HG03575 (cell line): Measurements from ENCODE around the gene AHRR.
"Not testable (repeated sequence)": the region's sequence is repeated elsewhere in the genome, so short reads cannot be mapped to it uniquely, and the experiment has no call there.

ENCODE experiments used
- ATAC-seq: cut with Tn5 transposase; IDR thresholded peaks from one replicate; pipeline ENCODE4 v1.9.1; 2021; ENCODE audit not compliant: unreplicated experiment, insufficient number of reproducible peaks, low FRiP score; ENCODE audit errors: extremely low read depth

Gene AHRR

DNA sequence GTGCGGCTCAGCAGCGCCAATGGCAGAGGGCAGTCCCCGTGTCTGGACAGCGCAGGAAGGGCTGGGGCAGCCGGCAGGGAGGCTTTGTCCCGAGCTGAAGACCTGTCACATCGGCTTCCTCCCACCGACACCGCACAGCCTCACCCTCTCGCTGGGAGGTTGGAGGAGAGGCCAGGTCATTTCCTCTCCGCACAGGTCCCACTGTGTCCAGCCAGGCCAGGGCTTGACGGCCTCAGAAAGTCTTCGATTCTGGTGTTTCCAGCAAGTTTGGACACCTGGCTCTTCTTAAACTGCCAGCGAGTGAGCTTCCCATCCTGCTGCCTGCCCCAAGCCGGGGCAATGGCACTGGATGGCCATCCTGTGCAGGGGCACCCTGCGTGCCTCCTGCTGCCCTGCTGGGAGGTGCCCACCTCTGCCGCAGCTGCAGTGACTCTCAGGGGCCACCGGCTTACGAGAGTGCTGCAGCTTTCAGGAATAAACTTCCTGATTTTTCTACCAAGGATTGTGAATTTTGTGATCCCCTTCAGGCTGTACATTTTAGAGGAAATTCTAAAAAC, 33.9 kb downstream of the AHRR start:
- no peak for ATAC-seq

GRCh38 chr5:355958-356357, 34.4 kb downstream of the AHRR start:
- no peak for ATAC-seq

DNA sequence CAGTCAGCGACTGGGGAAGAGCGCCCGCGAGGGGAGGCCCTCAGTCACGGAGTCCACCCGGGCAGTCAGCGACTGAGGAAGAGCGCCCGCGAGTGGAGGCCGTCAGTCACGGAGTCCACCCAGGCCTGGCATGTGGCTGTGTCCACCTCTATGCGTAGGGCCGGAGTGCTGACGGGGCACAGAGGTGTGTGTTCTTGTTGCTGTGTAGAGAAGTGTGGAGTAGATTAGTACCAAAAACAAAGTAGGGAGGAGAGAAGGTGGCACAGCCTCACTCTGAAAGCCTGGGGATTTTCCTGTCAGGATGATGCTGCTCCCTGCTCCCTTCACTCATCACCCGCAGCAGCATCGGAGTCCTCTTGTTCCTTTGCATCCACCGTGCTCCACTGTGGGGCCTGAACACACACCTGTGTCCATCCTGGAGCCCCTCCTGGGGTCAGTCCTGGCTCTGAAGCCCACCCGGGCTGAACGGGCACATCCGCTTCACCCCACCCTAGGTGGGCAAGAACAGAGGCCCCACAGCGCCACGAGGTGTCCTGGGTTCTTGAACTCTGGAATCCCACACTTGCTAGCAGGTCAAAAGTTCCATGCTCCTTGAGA, 37.9 kb downstream of the AHRR start:
- ATAC-seq = no peak

DNA sequence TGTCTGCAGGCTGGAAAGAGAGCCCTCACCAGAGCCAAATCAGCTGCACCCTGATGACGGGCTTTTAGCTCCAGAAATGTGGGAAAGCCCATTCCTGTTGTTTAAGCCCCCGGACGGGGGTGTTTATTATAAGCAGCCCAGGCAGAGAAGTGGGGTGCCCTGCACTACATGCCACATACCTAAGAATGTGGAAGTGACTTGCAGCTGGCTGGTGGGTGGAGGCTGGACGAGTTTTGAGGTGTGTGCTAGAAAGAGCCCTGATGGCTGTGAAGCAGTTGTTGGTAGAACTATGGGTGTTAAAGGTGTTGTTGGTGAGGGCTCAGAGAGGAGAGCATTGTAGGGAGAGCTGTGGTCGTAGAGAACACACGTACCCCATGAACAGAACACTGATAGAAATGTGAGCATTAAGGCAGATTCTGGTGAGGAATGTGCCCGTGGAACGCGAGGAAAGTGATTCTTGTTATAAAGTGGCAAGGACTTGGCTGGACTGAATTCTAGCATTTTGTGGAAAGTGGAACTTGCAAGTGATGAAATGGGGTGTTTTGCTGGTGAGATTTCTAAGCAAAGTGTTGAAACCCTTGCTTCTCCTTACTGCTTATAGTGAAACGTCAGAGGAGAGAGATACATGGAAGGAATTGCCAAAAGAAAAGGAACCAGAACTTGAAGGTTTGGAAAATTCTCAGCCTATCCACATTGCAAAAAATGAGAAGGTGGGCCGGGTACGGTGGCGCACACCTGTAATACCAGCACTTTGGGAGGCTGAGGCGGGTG, 38.9 kb downstream of the AHRR start:
- ATAC-seq = no peak

- no peak for ATAC-seq
Measured at GRCh38 chr5:362189-362588, 40.7 kb downstream of the AHRR start.

DNA sequence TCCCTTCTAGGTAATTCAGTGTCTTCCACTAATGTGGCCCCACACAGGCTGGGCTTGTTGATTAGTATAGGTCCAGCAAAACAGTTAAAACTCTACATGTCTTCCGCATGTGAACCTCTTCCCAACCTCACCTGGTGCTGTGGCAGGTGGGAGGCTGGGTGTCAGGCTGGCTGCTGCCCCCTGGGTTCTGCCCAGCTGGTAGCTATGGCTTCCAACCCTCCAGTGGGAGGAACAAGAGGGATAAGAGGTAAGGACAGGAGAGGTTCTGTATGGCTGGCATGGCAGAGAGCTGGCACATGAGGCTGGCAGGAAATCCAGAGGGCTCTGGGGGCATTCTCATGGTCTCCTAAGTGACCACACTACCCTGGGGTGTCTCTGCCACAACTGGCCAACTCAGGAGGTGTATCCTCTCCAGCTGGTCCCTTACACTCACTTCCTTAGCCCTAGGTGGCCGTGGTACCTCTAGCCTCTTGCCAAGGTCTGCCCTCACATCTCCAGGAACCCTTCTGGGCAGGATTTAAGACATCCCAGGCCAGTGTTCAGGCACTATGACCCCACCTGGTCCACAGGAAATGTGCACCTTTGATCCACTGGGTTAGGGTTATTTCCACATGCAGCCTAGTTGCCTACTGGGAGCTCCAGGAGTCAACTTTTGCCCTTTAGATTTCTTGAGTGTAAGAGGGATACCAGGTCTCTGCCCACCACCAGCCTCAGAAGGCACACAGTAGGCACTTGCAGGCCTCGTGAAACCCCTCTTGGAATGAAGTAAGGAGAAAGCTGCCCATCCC, 41.7 kb downstream of the AHRR start:
- ATAC-seq = no peak

- no peak for ATAC-seq
Measured at GRCh38 chr5:364497-364896, 43.0 kb downstream of the AHRR start.

- ATAC-seq = no peak
Measured at GRCh38 chr5:366541-367357, 45.2 kb downstream of the AHRR start.

DNA sequence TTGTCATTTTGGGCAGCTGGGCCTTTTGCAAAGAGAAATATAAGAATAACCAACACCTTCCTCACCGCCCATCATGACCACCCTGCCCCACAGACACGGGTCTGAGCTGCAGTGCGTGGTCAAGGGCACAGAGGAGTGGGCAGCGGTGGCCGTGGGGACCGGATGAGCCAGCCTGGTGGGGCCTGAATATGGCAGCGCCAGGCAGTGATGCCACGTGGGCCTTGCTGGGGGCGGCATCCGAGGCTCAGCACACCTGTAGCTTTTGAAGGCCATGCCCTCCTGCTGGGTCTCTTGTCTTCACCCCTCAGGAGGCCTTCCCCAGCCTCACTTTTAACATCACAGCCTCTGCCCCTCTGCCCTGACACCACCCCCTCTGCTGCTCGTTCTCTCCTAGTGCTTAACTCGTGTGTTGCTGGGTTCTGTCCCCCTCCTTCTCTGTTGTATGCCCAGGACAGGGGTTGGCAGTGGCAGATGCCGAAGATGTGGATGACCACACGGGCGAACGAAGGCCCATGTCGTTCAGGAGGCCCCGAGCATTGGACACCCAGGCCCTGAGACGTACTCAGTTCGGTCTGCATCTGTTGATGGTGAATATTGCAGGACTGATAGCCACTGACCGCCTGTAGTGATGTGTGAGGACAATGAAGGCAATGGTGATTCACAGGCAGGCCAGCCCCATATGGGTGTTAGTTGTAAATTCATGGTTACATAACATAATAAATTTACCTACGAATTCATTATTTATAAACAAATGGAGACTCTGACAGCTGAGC, 46.0 kb downstream of the AHRR start:
- no peak for ATAC-seq

DNA sequence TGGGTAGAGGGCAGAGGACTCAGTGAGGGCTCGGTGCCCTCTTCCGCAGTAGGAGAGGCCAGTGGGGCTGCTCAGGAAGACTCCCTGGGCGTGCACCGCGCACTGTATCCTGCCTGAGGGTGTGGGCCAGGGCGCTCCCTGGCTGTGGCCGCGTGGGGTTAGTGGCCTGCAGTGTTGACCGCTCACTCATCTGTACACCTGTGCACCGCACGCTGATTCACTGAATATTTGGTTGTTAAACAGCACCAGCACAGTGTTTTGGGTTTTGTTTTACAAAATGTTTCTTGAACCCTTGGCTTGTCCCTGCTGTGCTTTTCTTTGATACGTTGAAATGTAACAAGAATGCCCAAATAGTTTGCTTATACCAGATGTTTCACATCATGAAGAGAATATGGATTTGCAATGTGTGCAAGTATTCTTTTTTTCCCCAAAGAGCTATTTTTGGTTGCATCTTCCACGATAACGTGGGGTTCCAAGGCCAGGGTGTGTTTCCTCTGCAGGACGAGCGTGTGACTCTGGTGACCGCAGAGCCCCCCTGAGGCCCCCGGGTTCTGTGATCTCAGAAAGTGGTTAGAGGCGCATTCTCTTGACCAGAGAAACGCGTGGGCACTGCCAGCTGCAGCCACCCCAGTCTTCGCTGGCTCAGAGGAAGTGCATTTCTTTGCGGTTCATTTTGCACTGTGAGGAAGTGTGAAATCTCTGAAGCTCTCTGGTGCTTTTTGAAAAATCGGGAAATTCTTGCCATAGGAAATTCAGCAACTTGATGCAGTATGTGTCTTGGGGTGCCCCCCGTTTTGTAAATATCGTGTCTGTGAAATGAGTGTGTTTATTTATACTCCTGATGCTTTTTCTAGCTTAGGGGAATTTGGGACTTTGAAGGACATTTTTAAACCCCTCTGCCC, 46.9 kb downstream of the AHRR start:
- no peak for ATAC-seq

- no peak for ATAC-seq
Measured at GRCh38 chr5:369151-369868, 47.8 kb downstream of the AHRR start.

DNA sequence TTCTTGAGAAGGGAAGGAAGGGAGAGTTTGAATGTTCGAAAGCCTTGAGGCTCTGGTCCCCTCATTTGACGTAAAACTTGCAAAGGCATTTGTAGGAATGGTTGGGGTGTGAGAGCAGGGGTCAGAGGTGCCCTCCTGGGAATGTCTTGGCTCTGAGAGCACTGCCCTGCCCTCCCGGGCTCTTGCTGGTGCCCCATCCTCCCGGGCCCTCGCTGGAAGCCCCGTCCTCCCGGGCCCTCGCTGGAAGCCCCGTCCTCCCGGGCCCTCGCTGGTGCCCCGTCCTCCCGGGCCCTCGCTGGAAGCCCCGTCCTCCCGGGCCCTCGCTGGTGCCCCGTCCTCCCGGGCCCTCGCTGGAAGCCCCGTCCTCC, 48.3 kb downstream of the AHRR start:
- ATAC-seq = not testable (repeated sequence)

DNA sequence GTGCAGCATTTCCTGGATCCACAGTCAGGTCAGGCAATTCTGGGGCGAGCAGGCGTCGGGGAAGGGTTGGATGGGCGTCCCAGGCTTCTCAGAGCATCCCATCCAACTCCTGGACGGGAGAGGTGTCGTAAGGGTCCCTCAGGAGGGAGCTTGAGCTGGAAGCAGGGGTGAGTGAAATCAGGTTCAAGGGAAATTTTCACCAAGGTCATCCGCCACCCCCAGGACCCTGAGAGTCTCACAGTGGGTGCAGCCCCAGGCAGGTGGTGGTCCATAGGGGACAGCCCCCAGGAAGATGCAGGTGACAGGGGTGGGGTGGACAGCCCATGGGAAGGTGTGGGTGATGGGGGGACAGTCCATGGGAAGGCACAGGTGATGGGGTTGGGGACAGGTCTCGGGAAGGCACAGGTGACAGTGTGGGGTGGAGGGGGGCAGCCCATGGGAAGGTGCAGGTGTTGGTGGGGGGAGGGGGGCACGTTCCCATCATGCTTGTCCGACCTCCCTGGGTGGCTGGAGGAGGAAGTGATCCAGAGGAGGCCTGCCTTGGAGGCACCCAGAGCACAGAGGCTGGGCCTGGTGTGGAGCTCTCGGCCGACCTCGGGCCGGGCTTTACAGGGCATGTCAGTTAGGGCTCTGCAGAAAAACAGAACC, 48.9 kb downstream of the AHRR start:
- ATAC-seq = no peak

DNA sequence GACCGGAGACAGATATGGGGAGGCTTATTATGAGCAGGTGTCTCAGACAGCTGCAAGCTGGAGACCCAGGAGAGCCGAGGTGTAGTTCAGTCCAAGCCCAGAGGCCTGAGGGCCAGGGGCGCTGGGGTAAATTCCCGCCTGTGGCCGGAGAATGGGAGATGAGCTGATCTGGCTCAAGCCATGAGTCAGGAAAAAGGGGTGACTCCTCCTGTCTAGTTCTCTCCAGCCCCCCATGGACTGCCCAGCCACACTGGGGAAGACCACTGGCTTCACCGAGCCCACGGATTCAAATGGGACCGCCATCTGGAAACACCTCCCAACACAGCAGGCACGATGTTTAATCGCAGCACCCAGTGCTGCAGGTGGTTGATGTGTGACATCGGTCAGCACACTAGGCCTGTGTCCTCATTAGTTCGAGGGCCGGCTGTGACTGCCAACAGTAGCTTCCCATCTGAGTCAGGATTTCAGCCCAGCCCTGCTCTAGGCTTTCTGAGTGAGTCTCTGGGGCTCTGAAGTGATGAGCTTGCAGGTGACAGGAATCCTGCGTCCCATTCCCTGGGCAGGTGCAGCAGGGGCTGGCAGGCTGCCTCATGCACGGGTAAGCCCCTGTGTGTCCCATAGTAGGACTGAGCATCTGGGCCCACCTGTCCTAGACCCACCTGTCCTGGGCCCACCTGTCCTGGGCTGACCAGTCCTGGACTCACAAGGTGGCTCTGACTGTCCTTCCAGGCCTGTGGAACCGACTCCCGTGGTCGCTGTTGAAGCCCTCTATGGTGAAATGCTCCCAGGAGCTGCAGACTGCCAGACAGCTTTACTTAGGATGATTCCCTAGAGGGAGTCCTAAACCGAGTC, 49.7 kb downstream of the AHRR start:
- ATAC-seq = no peak

DNA sequence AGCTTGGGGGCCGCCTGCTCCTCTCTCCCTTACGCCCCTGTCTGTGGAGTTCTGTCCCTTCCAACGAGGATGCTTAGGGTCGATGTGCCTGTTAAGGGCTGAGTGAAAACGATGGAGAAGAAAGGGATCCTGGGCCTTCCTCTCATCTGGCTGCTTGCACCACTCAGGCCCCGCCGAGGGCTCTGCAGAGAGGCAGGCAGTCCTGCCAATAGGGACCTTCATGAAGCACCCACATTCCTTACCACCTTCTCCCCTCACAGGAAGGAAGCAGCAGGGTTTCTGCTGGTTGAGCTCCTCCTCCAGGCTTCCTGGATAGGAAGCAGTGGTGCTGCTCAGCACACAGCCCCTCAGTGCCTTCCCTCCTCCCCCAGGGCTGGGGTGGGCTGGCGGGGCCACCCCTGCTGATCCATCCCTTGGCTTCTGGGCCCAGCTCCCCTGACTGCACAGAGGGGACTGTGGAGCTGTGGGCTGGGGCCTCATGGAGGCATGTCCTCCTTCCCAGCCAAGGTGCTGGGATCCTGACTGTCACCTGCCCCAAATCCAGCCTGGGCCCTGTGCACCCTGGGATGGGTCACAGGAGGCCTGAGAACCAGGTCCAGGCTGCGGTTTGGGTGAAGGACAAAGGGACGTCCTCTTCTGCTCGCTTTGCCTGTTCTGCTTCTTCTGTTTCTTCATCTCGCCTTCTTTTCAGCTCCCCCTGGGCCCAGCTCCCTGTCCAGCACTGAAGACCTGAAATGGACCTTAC, 50.5 kb downstream of the AHRR start:
- ATAC-seq = no peak
